DND-41 (cell line): ENCODE measurements around the gene HDGF.
"Not testable (repeated sequence)": the region's sequence is repeated elsewhere in the genome, so short reads cannot be mapped to it uniquely, and the experiment has no call there.

ENCODE experiments used
- ATAC-seq: fragments of 200-7000 bp; cut with Tn5 transposase; 3 replicates; pipeline ENCODE4 v1.9.1; 2021; ENCODE audit warnings: low read depth; ENCODE audit not compliant: insufficient read depth
- DNase-seq: peaks from one replicate; pipeline ENCODE4 v3.0.0-alpha.2; 2020
- H2AFZ ChIP-seq: 2 replicates; pipeline ENCODE4 v1.6.0; 2012; ENCODE audit warnings: low read depth, low read length
- H3K27ac ChIP-seq: 2 replicates; pipeline ENCODE4 v1.5.1; 2012; ENCODE audit warnings: low read length, inconsistent platforms
- H3K27me3 ChIP-seq: fragments of 200-600 bp; sonication (generic); 2 replicates; pipeline ENCODE4 v1.6.0; 2012; ENCODE audit warnings: low read length, mild to moderate bottlenecking, inconsistent platforms; ENCODE audit not compliant: insufficient read depth, poor library complexity
- H3K36me3 ChIP-seq: 2 replicates; pipeline ENCODE4 v1.5.1; 2012; ENCODE audit warnings: low read length, inconsistent platforms; ENCODE audit not compliant: insufficient read depth
- H3K4me1 ChIP-seq: 2 replicates; pipeline ENCODE4 v1.5.1; 2012; ENCODE audit warnings: mild to moderate bottlenecking, low read length; ENCODE audit not compliant: insufficient read depth
- H3K4me2 ChIP-seq: 2 replicates; pipeline ENCODE4 v1.6.0; 2012; ENCODE audit warnings: mild to moderate bottlenecking, moderate library complexity, low read length, inconsistent platforms; ENCODE audit not compliant: insufficient read depth
- H3K4me3 ChIP-seq, 2 experiments: fragments of 200-600 bp in 1 of 2; shearing (Covaris generic) in 1 of 2; 2 replicates each; pipeline ENCODE4 v1.5.1; 2012 to 2016; ENCODE audit warnings: inconsistent platforms in 2 of 2, low read length in 2 of 2, mild to moderate bottlenecking in 2 of 2, low read depth in 1 of 2, moderate library complexity in 1 of 2
- H3K79me2 ChIP-seq: 2 replicates; pipeline ENCODE4 v1.6.0; 2012; ENCODE audit warnings: low read length, inconsistent platforms; ENCODE audit not compliant: insufficient read depth
- H3K9ac ChIP-seq: 2 replicates; pipeline ENCODE4 v1.6.0; 2012; ENCODE audit warnings: low read depth, mild to moderate bottlenecking, inconsistent platforms, low read length, moderate library complexity
- H3K9me3 ChIP-seq: 2 replicates; pipeline ENCODE4 v1.5.1; 2012; ENCODE audit warnings: low read length, moderate library complexity, mild to moderate bottlenecking, inconsistent platforms; ENCODE audit not compliant: insufficient read depth, severe bottlenecking
- H4K20me1 ChIP-seq: 2 replicates; pipeline ENCODE4 v1.6.0; 2012; ENCODE audit warnings: low read length; ENCODE audit not compliant: insufficient read depth
- EZH2 ChIP-seq: IDR thresholded peaks from 3 replicates; pipeline ENCODE4 v1.6.1; 2012; ENCODE audit warnings: borderline replicate concordance, low read depth, mild to moderate bottlenecking, moderate library complexity, low read length, inconsistent platforms; ENCODE audit not compliant: severe bottlenecking
- TF ChIP-seq, protein P1 (sequence below): IDR thresholded peaks from 2 replicates; pipeline ENCODE4 v1.5.1; 2012; ENCODE audit warnings: borderline replicate concordance, low read length, moderate library complexity, mild to moderate bottlenecking; ENCODE audit not compliant: poor library complexity, severe bottlenecking; ENCODE audit errors: extremely low read depth

The HDGF gene

GRCh38 chr1:156767101-156767878 is 15.8 kb upstream of the HDGF start, which contains the start of gene PRCC:
TSS of gene PRCC (plus strand) at chr1:156767535. CDS start at chr1:156767772, 237 bp downstream.
- peak within 1 kb of the TSS; percentile 84 for H3K27ac ChIP-seq
- H3K4me3 ChIP-seq: peak within 1 kb of the TSS; percentile 79 to 87
- peaks cover 46% of the 10 kb centered on the region for H3K4me1 ChIP-seq
- TF ChIP-seq, protein P1, sequence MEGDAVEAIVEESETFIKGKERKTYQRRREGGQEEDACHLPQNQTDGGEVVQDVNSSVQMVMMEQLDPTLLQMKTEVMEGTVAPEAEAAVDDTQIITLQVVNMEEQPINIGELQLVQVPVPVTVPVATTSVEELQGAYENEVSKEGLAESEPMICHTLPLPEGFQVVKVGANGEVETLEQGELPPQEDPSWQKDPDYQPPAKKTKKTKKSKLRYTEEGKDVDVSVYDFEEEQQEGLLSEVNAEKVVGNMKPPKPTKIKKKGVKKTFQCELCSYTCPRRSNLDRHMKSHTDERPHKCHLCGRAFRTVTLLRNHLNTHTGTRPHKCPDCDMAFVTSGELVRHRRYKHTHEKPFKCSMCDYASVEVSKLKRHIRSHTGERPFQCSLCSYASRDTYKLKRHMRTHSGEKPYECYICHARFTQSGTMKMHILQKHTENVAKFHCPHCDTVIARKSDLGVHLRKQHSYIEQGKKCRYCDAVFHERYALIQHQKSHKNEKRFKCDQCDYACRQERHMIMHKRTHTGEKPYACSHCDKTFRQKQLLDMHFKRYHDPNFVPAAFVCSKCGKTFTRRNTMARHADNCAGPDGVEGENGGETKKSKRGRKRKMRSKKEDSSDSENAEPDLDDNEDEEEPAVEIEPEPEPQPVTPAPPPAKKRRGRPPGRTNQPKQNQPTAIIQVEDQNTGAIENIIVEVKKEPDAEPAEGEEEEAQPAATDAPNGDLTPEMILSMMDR: no peak
- TF ChIP-seq EZH2: no peak
- peaks cover 22% of the 10 kb centered on the region for H4K20me1 ChIP-seq
- no peaks in the 10 kb centered on the region for H3K9me3 ChIP-seq
- peak; percentile 99 for DNase-seq
- peak within 1 kb of the TSS; percentile 81 for H2AFZ ChIP-seq
- no peaks in the 10 kb centered on the region for H3K27me3 ChIP-seq
- ATAC-seq: peak; percentile 92
- H3K36me3 ChIP-seq: peaks cover 27% of the 10 kb centered on the region
- peaks cover 63% of the 10 kb centered on the region for H3K79me2 ChIP-seq
- peak within 1 kb of the TSS; percentile 88 for H3K4me2 ChIP-seq
- H3K9ac ChIP-seq: peak within 1 kb of the TSS; percentile 90

GRCh38 chr1:156766298-156767100 is 15.0 kb upstream of the HDGF start:
- DNase-seq (no peak), ATAC-seq (no peak)
- Histone ChIP-seq H3K4me3 (peak overlapping the region; percentile 55 to 79), H3K4me2 (peak overlapping the region; percentile 88), H3K79me2 (peaks cover 55% of the 10 kb centered on the region), H3K27me3 (no peaks in the 10 kb centered on the region), H3K4me1 (peaks cover 42% of the 10 kb centered on the region), H3K36me3 (peaks cover 20% of the 10 kb centered on the region), H4K20me1 (peaks cover 19% of the 10 kb centered on the region), H2AFZ (peak overlapping the region; percentile 81), H3K9ac (peak overlapping the region; percentile 90), H3K9me3 (no peaks in the 10 kb centered on the region), H3K27ac (peak overlapping the region; percentile 84)
- no peak for TF ChIP-seq EZH2
- TF ChIP-seq, protein P1: no peak

- TF ChIP-seq, protein P1: no peak
- no peak for TF ChIP-seq EZH2
- no peaks in the 10 kb centered on the region for H3K9me3 ChIP-seq
- peaks cover 47% of the 10 kb centered on the region for H3K79me2 ChIP-seq
- 0 out of 2 replicates have a peak overlapping the region, but pooled peaks have one; percentile 81 for H2AFZ ChIP-seq
- peak overlapping the region in 1 of 2 experiments; percentile 79; a peak in 2 of 4 replicates for H3K4me3 ChIP-seq
- H3K36me3 ChIP-seq: peaks cover 12% of the 10 kb centered on the region
- H3K27ac ChIP-seq: peak overlapping the region; percentile 84
- H4K20me1 ChIP-seq: peaks cover 11% of the 10 kb centered on the region; the same call in 1 of the 2 replicates
- peak overlapping the region; percentile 90 for H3K9ac ChIP-seq
- H3K27me3 ChIP-seq: no peaks in the 10 kb centered on the region
- DNase-seq (no peak), ATAC-seq (no peak)
- peak overlapping the region; percentile 88 for H3K4me2 ChIP-seq
- peaks cover 33% of the 10 kb centered on the region for H3K4me1 ChIP-seq
These were observed 14.2 kb upstream of the HDGF start for GRCh38 chr1:156765666-156766065.

DNA sequence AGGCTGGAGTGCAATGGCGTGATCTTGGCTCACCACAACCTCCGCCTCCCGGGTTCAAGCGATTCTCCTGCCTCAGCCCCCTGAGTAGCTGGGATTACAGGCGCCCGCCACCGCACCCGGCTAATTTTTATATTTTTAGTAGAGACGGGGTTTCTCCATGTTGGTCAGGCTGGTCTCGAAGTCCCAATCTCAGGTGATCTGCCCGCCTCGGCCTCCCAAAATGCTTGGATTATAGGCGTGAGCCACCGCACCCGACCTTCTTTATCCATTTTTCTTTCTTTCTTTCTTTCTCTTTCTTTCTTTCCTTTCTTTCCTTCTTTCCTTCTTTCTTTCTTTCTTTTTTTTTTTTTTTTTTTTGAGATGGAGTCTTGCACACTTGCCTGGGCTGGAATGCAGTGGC is 13.7 kb upstream of the HDGF start:
- H3K4me3 ChIP-seq, H3K4me2 ChIP-seq, H3K9me3 ChIP-seq, ATAC-seq, H3K36me3 ChIP-seq, H3K9ac ChIP-seq, H3K27ac ChIP-seq, H2AFZ ChIP-seq, DNase-seq, H4K20me1 ChIP-seq, H3K27me3 ChIP-seq: not testable (repeated sequence)
- Histone ChIP-seq H3K79me2 (peaks cover 41% of the 10 kb centered on the region), H3K4me1 (peaks cover 28% of the 10 kb centered on the region)
